GM19240 (cell line): Measurements from ENCODE around the gene CISTR.
"Not testable (repeated sequence)": the region's sequence is repeated elsewhere in the genome, so short reads cannot be mapped to it uniquely, and the experiment has no call there.

Source experiments
- DNase-seq: peaks from one replicate; pipeline ENCODE4 v3.0.0; 2011; ENCODE audit warnings: low spot score; ENCODE audit not compliant: insufficient read length

CISTR gene

GRCh38 chr12:53764615-53765014 lies 12.8 kb upstream of the CISTR start:
- no peak for DNase-seq

GRCh38 chr12:53762793-53763192 lies 11.0 kb upstream of the CISTR start:
- DNase-seq, result not testable (repeated sequence)

GRCh38 chr12:53761306-53761705 lies 9.5 kb upstream of the CISTR start:
- no peak for DNase-seq

GRCh38 chr12:53759261-53759660 lies 7.5 kb upstream of the CISTR start:
- DNase-seq, result no peak

- no peak for DNase-seq
These were observed 6.9 kb upstream of the CISTR start for GRCh38 chr12:53758730-53759103.

- DNase-seq, result no peak
These were observed 6.4 kb upstream of the CISTR start for GRCh38 chr12:53758081-53758729.

- peak; percentile 89 for DNase-seq
These were observed 5.5 kb upstream of the CISTR start for GRCh38 chr12:53757101-53757770.

- DNase-seq, result no peak
These were observed 4.7 kb upstream of the CISTR start for GRCh38 chr12:53756300-53757100.

GRCh38 chr12:53755893-53756292 lies 4.1 kb upstream of the CISTR start:
- no peak for DNase-seq

- DNase-seq, result no peak
These were observed 3.7 kb upstream of the CISTR start for GRCh38 chr12:53755451-53755891.

- DNase-seq, result no peak
These were observed 3.0 kb upstream of the CISTR start for GRCh38 chr12:53754633-53755264.

GRCh38 chr12:53754188-53754585 lies 2.4 kb upstream of the CISTR start:
- no peak for DNase-seq

GRCh38 chr12:53752621-53753020 lies 842 bp upstream of the CISTR start:
- no peak for DNase-seq

GRCh38 chr12:53752192-53752601 lies 418 bp upstream of the CISTR start:
- DNase-seq, result no peak

GRCh38 chr12:53750812-53751335 lies 905 bp downstream of the CISTR start:
- no peak for DNase-seq

- DNase-seq, result no peak
These were observed 1.6 kb downstream of the CISTR start for GRCh38 chr12:53749986-53750811.

- DNase-seq, result no peak
These were observed 3.5 kb downstream of the CISTR start for GRCh38 chr12:53748072-53748840.

- DNase-seq, result no peak
These were observed 4.7 kb downstream of the CISTR start for GRCh38 chr12:53747095-53747494.

GRCh38 chr12:53746592-53747092 lies 5.1 kb downstream of the CISTR start:
- peak; percentile 81 for DNase-seq

GRCh38 chr12:53744751-53745150 lies 7.0 kb downstream of the CISTR start:
- no peak for DNase-seq
